ENCODE results near the gene ARHGEF17.

The ARHGEF17 gene

GRCh38 chr11:73410627-73411026 lies 102.6 kb downstream of the ARHGEF17 start:
- Mint-ChIP-seq H3K27ac (no peak overlapping the region), H3K4me1 (ENCODE audit: low read depth) (peaks cover 5% of the 10 kb centered on the region), H3K4me3 (no peak overlapping the region), H3K9me3 (no peaks in the 10 kb centered on the region), H3K27me3 (ENCODE audit: low read depth) (no peaks in the 10 kb centered on the region), H3K36me3 (ENCODE audit: low read depth) (peaks cover 24% of the 10 kb centered on the region)
- no peak for DNase-seq (ENCODE audit: low spot score)

DNA sequence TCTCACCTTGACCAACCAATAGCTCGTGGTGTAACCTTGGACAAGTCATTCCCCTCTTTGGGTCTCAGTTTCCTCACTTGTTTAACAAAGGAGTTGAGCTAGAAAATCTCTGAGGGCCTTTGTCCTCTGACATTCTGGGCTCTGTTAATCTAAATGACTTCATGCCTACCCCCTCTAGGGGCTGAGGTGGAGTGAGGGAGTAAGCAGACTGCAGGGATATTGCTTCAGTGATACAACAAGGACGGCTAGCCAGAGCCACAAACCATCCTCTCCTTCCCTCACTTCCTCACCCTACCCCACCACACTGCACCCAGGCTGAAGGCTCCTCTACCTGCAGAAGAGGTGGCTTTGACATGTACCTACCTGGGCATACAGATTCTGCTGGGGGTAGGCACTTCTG lies 103.0 kb downstream of the ARHGEF17 start:
- no peak for DNase-seq (ENCODE audit: low spot score)
- Mint-ChIP-seq H3K4me3 (no peak overlapping the region), H3K27ac (no peak overlapping the region), H3K9me3 (no peaks in the 10 kb centered on the region), H3K27me3 (ENCODE audit: low read depth) (no peaks in the 10 kb centered on the region), H3K4me1 (ENCODE audit: low read depth) (peaks cover 7% of the 10 kb centered on the region), H3K36me3 (ENCODE audit: low read depth) (peaks cover 24% of the 10 kb centered on the region)

DNA sequence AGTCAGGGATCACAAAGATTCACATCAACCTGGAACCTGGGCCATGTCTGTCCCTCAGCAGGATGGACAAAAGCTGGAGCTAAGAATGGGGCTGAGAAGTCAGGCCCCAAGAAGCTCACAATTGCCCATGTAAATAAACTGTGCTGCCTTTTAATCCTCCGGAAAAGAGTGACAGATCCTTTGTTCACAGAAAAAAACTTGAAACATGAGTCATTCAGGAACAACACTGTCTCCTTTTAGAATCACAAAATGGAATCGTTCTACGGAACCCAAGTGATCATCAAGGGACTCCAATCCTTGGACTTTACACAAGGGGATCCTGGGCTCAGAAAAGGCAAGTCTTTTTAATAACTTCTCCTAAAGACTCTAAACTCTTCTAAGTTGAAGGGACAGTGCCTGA lies 104.2 kb downstream of the ARHGEF17 start:
- no peaks in the 10 kb centered on the region for H3K27me3 Mint-ChIP-seq (ENCODE audit: low read depth)
- no peak overlapping the region for H3K27ac Mint-ChIP-seq
- H3K36me3 Mint-ChIP-seq (ENCODE audit: low read depth) = peaks cover 22% of the 10 kb centered on the region
- no peaks in the 10 kb centered on the region for H3K9me3 Mint-ChIP-seq
- no peak overlapping the region for H3K4me3 Mint-ChIP-seq
- H3K4me1 Mint-ChIP-seq (ENCODE audit: low read depth) = peaks cover 7% of the 10 kb centered on the region
- no peak for DNase-seq (ENCODE audit: low spot score)

DNA sequence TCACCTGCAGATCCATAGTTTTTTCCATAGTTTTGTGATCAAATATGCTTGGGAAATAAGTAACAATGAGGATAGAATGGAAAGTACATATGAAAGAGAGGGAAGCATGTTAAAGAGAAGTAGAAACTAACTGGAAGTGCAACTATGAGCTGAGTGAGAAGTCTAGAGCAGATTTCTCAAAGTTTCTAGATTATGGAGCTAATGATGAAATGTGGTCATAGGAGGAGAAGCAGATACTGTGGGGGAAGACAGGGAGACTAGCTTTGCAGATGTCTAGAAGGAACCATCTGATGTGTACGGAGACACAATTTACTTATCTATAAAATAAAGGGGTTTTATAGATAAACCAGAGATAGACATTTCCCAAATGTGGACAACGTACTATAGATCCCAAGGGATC lies 105.2 kb downstream of the ARHGEF17 start:
- H3K4me1 Mint-ChIP-seq (ENCODE audit: low read depth) = peaks cover 7% of the 10 kb centered on the region

DNA sequence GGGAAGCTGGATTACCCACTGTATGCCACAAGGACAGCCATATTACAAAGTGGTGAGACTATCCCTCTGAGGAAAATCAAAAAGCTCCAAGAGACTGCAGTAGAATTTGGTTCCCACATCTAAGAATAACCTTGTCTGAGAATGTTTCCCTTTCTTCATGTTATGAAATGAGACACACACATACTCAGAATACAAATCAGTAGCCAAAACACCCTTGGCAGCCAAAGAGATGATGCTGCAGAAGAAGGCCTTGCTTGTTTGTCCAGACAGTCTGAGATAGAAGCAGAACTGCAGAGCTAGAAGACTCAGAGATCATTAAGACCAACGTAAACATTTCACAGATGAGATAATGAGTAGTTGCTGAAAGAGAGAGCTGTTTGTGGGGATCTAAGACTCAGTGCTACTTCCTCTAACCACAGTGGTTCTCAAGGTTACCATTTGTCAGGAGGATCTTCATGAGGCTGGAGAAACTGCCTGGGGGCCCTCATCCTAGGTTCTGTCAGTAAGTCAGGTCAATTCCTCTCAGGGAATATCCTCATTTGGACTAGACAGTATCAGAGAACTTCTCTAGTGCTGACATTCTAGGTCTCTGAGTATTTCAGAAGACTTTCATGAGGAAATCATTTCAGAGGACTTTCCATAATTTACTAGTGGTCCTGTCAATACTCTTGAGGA lies 107.0 kb downstream of the ARHGEF17 start:
- Mint-ChIP-seq H3K36me3 (ENCODE audit: low read depth) (peaks cover 14% of the 10 kb centered on the region), H3K9me3 (no peaks in the 10 kb centered on the region), H3K27me3 (ENCODE audit: low read depth) (no peaks in the 10 kb centered on the region), H3K4me1 (ENCODE audit: low read depth) (peaks cover 7% of the 10 kb centered on the region), H3K27ac (no peak overlapping the region), H3K4me3 (no peak overlapping the region)
- DNase-seq (ENCODE audit: low spot score) = no peak

More for the DNA sequence above, 105.2 kb downstream of the ARHGEF17 start:
- H3K9me3 Mint-ChIP-seq = no peaks in the 10 kb centered on the region
- no peak overlapping the region for H3K27ac Mint-ChIP-seq
- H3K36me3 Mint-ChIP-seq (ENCODE audit: low read depth) = peaks cover 20% of the 10 kb centered on the region
- H3K27me3 Mint-ChIP-seq (ENCODE audit: low read depth) = no peaks in the 10 kb centered on the region
- DNase-seq (ENCODE audit: low spot score) = no peak
- H3K4me3 Mint-ChIP-seq = no peak overlapping the region

DNA sequence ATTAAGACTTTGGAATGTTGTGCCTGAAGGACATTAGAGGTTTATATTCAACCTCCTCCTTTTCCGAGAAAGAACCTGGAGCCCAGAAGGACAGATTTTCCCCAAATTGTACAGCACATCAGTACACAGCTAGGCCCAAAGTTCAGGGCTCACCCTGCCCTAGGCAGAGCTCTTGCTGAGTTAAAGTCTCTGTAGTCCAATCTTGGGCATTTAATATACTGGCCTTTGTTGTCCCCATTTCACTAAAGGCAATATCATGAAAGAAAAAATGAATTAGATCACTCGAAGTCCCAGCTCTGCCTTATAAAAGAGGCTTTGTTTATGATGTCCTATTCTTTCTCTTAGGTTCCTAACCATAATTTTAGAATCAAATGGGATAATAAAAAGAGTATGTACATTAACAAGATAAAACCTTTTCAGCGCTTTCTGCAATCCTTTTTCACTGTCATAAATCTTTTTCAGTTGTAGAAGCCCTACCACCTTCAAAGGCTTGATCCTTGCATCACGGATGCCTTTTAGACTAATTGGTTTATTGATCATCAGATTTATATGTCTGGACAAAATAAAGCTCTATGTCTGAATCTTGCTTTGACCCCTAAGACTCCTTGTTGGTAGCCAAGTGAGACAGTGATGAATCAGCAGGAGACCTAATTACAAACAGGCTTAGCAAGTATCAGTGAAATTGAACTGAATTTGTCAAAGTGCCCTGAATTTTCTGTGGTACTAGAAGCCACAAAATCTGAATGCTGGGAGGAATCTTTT lies 108.0 kb downstream of the ARHGEF17 start:
- Mint-ChIP-seq H3K36me3 (ENCODE audit: low read depth) (peaks cover 14% of the 10 kb centered on the region), H3K27ac (no peak overlapping the region), H3K4me1 (ENCODE audit: low read depth) (peaks cover 7% of the 10 kb centered on the region), H3K4me3 (no peak overlapping the region), H3K27me3 (ENCODE audit: low read depth) (no peaks in the 10 kb centered on the region), H3K9me3 (no peaks in the 10 kb centered on the region)
- DNase-seq (ENCODE audit: low spot score) = no peak

- Mint-ChIP-seq H3K4me3 (no peak overlapping the region), H3K9me3 (no peaks in the 10 kb centered on the region), H3K27ac (no peak overlapping the region), H3K36me3 (ENCODE audit: low read depth) (peaks cover 13% of the 10 kb centered on the region), H3K27me3 (ENCODE audit: low read depth) (no peaks in the 10 kb centered on the region), H3K4me1 (ENCODE audit: low read depth) (peaks cover 7% of the 10 kb centered on the region)
- DNase-seq (ENCODE audit: low spot score) = no peak
These were observed 108.7 kb downstream of the ARHGEF17 start for GRCh38 chr11:73416786-73417185.
